Stomach (tissue), 9 donors: ENCODE measurements around the gene TOX2. TPM values are rescaled to one million over a fixed set of nuclear protein-coding genes. Genes with fewer than 3 reads are reported as not detected.

ENCODE experiments used
- DNase-seq, 2 donors: peaks; one replicate each; pipeline versions ENCODE4 v3.0.0 to v3.0.0-alpha.2; 2013 to 2019
- H3K27ac ChIP-seq, 5 donors: fragments of 200-600 bp in 4 of 5; sonication (generic) in 4 of 5; one replicate each; pipeline ENCODE4 v1.5.1; 2013 to 2019; ENCODE audit warnings: mild to moderate bottlenecking in 1 of 5, moderate library complexity in 1 of 5
- H3K27me3 ChIP-seq, 3 donors: fragments of 200-600 bp; sonication (generic); one replicate each; pipeline ENCODE4 v1.5.1; 2017 to 2019; ENCODE audit warnings: mixed run types in 1 of 3
- H3K36me3 ChIP-seq, 4 donors: fragments of 200-600 bp; sonication (generic); 1 replicate in 3 of 4; 2 replicates in 1 of 4; pipeline ENCODE4 v1.5.1; 2016 to 2019
- H3K4me1 ChIP-seq, 4 donors: fragments of 200-600 bp; sonication (generic); one replicate each; pipeline ENCODE4 v1.5.1; 2016 to 2019
- H3K4me3 ChIP-seq, 4 donors: fragments of 200-600 bp; sonication (generic) in 3 of 4; one replicate each; pipeline ENCODE4 v1.5.1; 2016 to 2019; ENCODE audit warnings: mild to moderate bottlenecking in 1 of 4
- H3K9me3 ChIP-seq, 4 donors: fragments of 200-600 bp; sonication (generic); one replicate each; pipeline ENCODE4 v1.5.1; 2016 to 2019
- EP300 ChIP-seq: sonication (generic); formaldehyde crosslinking; IDR thresholded peaks from one replicate; pipeline ENCODE4 v1.6.1; 2017; ENCODE audit warnings: antibody characterized with exemption
- POLR2A ChIP-seq, 4 donors: fragments of 450-650 bp; IDR thresholded peaks; one replicate each; pipeline ENCODE4 v1.6.1; 2016; ENCODE audit warnings: antibody characterized with exemption in 4 of 4, control low read depth in 2 of 4, mild to moderate bottlenecking in 1 of 4, moderate library complexity in 1 of 4
- POLR2AphosphoS5 ChIP-seq, 3 donors: sonication (generic); formaldehyde crosslinking; IDR thresholded peaks; one replicate each; pipeline ENCODE4 v1.6.1; 2016; ENCODE audit warnings: antibody characterized with exemption in 3 of 3
- WGBS, 5 donors: extraction: QIAGEN DNeasy Blood & Tissue Kit in 3 of 5; methylation state at CpG; one replicate each; pipeline versions ENCODE4 v1.1.5 to v1.1.7; 2013 to 2018; 5-methylcytosine and 5-hydroxymethylcytosine counted together
- intact Hi-C: fragments of 100-400 bp; cut with DNase I; formaldehyde crosslinking; loops from one replicate; pipeline ENCODE4 v1.15.1; 2023; ENCODE audit warnings: low total_unique reads
- polyA plus RNA-seq, 3 donors: library from polyadenylated mRNA; stranded (reverse); fragments of 200-250 nt; gene quantifications; one replicate each; pipeline ENCODE4 v1.2.3, GENCODE V29; 2013
- total RNA-seq, 5 donors: library from RNA; depleted of rRNA; stranded (reverse); fragments of >200 nt; gene quantifications; one replicate each; pipeline versions ENCODE4 v1.1.0 to v1.2.3, GENCODE V29; 2014 to 2016
- TF ChIP-seq, protein P1 (sequence below), 7 experiments: fragments of 450-650 bp in 4 of 7; fragments of 200-600 bp in 3 of 7; sonication (generic) in 3 of 7; IDR thresholded peaks; one replicate each; pipeline ENCODE4 v1.5.1; 2016 to 2019; ENCODE audit warnings: antibody characterized with exemption in 7 of 7, control low read depth in 2 of 7, mild to moderate bottlenecking in 1 of 7
- donor health status: healthy with polysubstance abuse.
- donor health status: Bipolar disorder and iron deficiency.
- donor health status: healthy.

Gene TOX2
- total and polyA plus RNA-seq, 8 donors: 0.87 to 20.2 (median 7.0) TPM; not detected in 1

DNA sequence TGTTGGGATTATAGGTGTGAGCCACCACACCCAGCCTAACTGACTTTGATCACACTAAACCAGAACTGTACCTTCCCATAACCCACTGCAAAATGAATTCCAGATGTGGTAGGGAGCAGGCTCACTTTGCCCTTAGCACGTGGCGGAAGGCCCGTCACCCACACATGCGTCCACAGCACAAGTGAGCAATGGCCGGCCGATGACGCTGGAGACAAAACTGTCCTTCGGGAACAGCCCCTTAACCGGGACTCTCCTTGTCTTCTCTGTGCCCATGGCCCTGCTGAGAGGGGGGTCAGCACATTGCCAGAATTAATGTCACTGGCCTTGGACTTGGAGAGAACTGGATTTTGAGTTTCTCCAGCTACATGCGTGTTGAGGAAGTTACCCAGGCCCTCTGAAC is 107.2 kb downstream of the TOX2 start:
- TF ChIP-seq, protein P1, sequence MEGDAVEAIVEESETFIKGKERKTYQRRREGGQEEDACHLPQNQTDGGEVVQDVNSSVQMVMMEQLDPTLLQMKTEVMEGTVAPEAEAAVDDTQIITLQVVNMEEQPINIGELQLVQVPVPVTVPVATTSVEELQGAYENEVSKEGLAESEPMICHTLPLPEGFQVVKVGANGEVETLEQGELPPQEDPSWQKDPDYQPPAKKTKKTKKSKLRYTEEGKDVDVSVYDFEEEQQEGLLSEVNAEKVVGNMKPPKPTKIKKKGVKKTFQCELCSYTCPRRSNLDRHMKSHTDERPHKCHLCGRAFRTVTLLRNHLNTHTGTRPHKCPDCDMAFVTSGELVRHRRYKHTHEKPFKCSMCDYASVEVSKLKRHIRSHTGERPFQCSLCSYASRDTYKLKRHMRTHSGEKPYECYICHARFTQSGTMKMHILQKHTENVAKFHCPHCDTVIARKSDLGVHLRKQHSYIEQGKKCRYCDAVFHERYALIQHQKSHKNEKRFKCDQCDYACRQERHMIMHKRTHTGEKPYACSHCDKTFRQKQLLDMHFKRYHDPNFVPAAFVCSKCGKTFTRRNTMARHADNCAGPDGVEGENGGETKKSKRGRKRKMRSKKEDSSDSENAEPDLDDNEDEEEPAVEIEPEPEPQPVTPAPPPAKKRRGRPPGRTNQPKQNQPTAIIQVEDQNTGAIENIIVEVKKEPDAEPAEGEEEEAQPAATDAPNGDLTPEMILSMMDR (IDR thresholded peaks at IDR 0.05): no peak
- TF ChIP-seq POLR2AphosphoS5 (IDR thresholded peaks at IDR 0.05) (no peak), EP300 (no peak), POLR2A (IDR thresholded peaks at IDR 0.05) (no peak)
- no peaks in the 10 kb centered on the region for H3K9me3 ChIP-seq
- intact Hi-C loops: no loop called here
- H3K27ac ChIP-seq: no peak overlapping the region
- no peaks in the 10 kb centered on the region for H3K36me3 ChIP-seq
- 93 to 95% (median 95%) methylated on average over 10 of the region's 10 CpGs for WGBS, 5 donors
- peaks cover 10 to 37% (median 19%) of the 10 kb centered on the region in 4 donors for H3K4me1 ChIP-seq
- H3K27me3 ChIP-seq: no peaks in the 10 kb centered on the region
- H3K4me3 ChIP-seq: no peak overlapping the region
- no peak for DNase-seq

DNA sequence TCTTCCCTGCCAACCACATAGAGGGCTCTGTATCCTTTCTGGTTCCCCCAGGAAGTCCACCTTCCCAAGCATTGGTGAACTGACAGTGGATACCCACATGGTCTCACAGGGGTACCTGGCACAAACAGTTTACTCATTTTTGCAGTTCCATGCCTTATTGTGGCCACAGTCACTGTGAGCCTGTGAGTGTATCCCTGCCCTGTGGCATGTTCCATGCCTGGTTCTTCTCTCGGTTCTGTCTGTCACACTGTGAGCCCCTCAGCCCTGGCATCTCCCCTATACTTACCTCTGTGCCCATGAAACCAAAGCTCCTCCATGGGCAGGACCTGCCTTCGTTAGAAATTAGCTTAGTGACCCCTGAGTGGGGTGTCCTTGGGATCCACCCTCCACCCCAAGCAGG is 107.8 kb downstream of the TOX2 start:
- intact Hi-C loops: no loop called here
- WGBS, 5 donors: 81 to 88% (median 82%) methylated on average over 2 of the region's 2 CpGs
- no peak overlapping the region for H3K27ac ChIP-seq
- peaks cover 10 to 35% (median 19%) of the 10 kb centered on the region in 4 donors for H3K4me1 ChIP-seq
- no peak overlapping the region for H3K4me3 ChIP-seq
- no peaks in the 10 kb centered on the region for H3K27me3 ChIP-seq
- H3K9me3 ChIP-seq: no peaks in the 10 kb centered on the region
- H3K36me3 ChIP-seq: no peaks in the 10 kb centered on the region
- no peak for TF ChIP-seq POLR2AphosphoS5 (IDR thresholded peaks at IDR 0.05)
- TF ChIP-seq, protein P1 (IDR thresholded peaks at IDR 0.05): no peak
- no peak for TF ChIP-seq POLR2A (IDR thresholded peaks at IDR 0.05)
- no peak for TF ChIP-seq EP300
- no peak for DNase-seq

DNA sequence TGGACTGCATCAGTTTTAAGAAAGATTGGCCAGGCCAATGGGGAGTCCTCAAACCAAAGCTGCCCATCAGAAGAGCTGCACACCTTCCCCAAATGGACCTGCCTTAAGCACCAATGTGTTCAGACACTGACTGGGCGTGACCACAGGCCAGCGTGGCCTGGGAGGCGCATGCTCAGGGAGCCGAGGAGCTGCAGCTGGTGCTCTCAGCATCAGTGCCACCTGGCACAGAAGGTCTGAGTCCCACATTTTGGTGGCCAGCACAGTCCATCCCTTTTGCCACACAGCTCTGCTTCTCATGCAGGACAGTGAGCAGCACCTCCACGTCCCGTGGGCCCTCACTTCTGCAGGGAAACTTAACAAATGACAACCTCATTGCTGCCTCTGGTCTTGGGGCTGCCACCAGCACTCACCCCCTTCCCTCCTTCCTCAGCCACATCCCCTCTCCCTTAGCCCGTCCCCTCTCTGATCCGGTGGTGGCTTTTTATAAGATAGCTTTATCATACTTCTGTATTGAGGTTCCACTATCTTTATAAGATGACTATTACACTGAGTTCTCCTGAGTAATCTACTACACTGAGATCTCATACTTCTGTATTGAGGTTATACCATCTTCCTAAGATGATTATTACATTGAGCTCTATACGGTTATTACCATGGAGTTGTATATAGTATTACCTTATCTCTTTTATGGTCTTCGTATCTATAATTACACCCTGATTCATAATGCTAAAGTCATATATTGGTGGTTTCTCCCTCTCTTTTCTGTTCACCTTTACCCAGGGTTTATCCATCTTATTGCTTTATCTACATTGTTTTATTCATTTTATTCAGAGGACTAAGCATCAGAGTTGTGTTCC is 109.1 kb downstream of the TOX2 start:
- Histone ChIP-seq H3K27me3 (no peaks in the 10 kb centered on the region), H3K36me3 (no peaks in the 10 kb centered on the region), H3K4me1 (peaks cover 0 to 22% (median 10%) of the 10 kb centered on the region in 4 donors), H3K4me3 (no peak overlapping the region), H3K9me3 (no peaks in the 10 kb centered on the region), H3K27ac (no peak overlapping the region)
- DNase-seq: no peak
- 62 to 80% (median 78%) methylated on average over 10 of the region's 10 CpGs for WGBS, 5 donors
- TF ChIP-seq EP300 (no peak), POLR2AphosphoS5 (IDR thresholded peaks at IDR 0.05) (no peak), POLR2A (IDR thresholded peaks at IDR 0.05) (no peak)
- TF ChIP-seq, protein P1 (IDR thresholded peaks at IDR 0.05): no peak
- intact Hi-C loops: no loop called here

DNA sequence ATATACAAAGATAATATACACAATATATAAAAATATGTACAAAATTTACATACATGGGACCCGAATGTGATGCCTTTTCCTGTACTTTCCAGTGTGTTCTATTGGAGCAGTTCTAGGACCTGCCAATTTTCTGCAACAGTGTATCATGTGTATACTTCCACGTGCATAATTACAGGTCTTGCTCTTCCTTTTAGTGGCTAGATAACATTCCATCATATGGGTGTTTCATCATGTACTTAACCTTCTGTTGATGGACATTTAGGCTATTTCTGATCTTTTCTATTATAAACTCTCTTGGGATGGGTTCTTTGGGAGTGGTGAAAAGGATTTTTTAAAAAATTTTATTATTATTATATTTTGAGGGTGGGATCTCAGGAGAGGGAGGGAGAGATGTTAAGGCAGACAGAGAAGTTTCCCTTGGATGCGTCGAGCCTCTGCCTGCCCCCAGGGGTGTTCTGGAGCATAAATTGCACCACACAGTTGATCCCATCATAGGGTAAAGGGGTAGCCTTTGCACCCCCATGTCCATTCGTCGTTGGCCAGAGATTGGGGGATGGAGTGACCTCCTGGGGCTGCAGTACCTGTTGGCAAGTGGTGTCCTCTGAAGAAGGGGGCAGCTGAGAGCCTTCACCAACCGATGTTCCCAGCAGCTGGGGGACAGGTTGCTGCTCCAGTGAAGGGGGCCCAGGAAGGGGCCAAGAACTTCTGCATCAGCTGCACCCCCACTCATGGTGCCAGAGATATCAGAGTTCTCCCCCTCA is 110.3 kb downstream of the TOX2 start:
- 62 to 70% (median 68%) methylated on average over 7 of the region's 7 CpGs for WGBS, 5 donors
- Histone ChIP-seq H3K4me3 (no peak overlapping the region), H3K27ac (no peak overlapping the region), H3K9me3 (no peaks in the 10 kb centered on the region), H3K36me3 (no peaks in the 10 kb centered on the region), H3K4me1 (peaks cover 0 to 10% (median 3%) of the 10 kb centered on the region in 4 donors), H3K27me3 (no peaks in the 10 kb centered on the region)
- no peak for TF ChIP-seq EP300
- TF ChIP-seq, protein P1 (IDR thresholded peaks at IDR 0.05): no peak
- intact Hi-C loops: no loop called here
- no peak for DNase-seq
